OCI-LY3 (cell line): ENCODE measurements around the gene NKAIN4.
"Not testable (repeated sequence)": the region's sequence is repeated elsewhere in the genome, so short reads cannot be mapped to it uniquely, and the experiment has no call there.

Experiments
- CTCF ChIP-seq: fragments of 200-600, 300-600 bp; sonication (generic); IDR thresholded peaks from 2 replicates; pipeline ENCODE4 v1.5.1; 2014; ENCODE audit warnings: antibody characterized with exemption, low read length, low read depth
- EZH2phosphoT487 ChIP-seq: fragments of 200-600 bp; shearing (Covaris generic); IDR thresholded peaks from 2 replicates; pipeline ENCODE4 v1.6.1; 2018; ENCODE audit warnings: antibody characterized with exemption, mixed run types, low read depth

- not testable (repeated sequence) for TF ChIP-seq CTCF, EZH2phosphoT487
Observed at GRCh38 chr20:63221400-63222053, 32.7 kb downstream of the NKAIN4 start.
